SJCRH30 (cell line): ENCODE measurements around the gene PPIP5K1. TPM values are rescaled to one million over a fixed set of nuclear protein-coding genes. Genes with fewer than 3 reads are reported as not detected.

ENCODE experiments used
- DNase-seq, 2 experiments: peaks; one replicate each; pipeline ENCODE4 v3.0.0-alpha.2; 2015 to 2020
- H3K27ac ChIP-seq: fragments of 250-450 bp; sonication (Bioruptor Pico); 2 replicates; pipeline ENCODE4 v1.5.1; 2020; ENCODE audit warnings: mild to moderate bottlenecking, moderate library complexity
- H3K27me3 ChIP-seq: fragments of 250-450 bp; sonication (Bioruptor Pico); 2 replicates; pipeline ENCODE4 v1.5.1; 2020; ENCODE audit warnings: mild to moderate bottlenecking, moderate library complexity
- H3K36me3 ChIP-seq: fragments of 250-450 bp; sonication (Bioruptor Pico); 2 replicates; pipeline ENCODE4 v1.5.1; 2020; ENCODE audit warnings: mild to moderate bottlenecking, moderate library complexity
- H3K4me1 ChIP-seq: fragments of 250-450 bp; sonication (Bioruptor Pico); 2 replicates; pipeline ENCODE4 v1.5.1; 2020; ENCODE audit warnings: mild to moderate bottlenecking, moderate library complexity
- H3K4me3 ChIP-seq: fragments of 250-450 bp; sonication (Bioruptor Pico); 2 replicates; pipeline ENCODE4 v1.5.1; 2020; ENCODE audit warnings: mild to moderate bottlenecking, moderate library complexity
- H3K9me3 ChIP-seq: fragments of 250-450 bp; sonication (Bioruptor Pico); replicated peaks from 2 replicates; pipeline ENCODE4 v1.5.1; 2020; ENCODE audit warnings: mild to moderate bottlenecking, moderate library complexity
- total RNA-seq: library from RNA; depleted of rRNA; stranded (reverse); fragments of >200 nt; shearing (Covaris generic); gene quantifications from 2 replicates; pipeline ENCODE4 v1.2.3, GENCODE V29; 2014

Gene PPIP5K1
- total RNA-seq, 1 experiment from 2014 or later: 14.3 TPM

- H3K4me1 ChIP-seq: peaks cover 40% of the 10 kb centered on the region
Observed at GRCh38 chr15:43517354-43518196, 72.4 kb downstream of the PPIP5K1 start, which contains the start of gene MAP1A. TSS of gene MAP1A (plus strand) at chr15:43517608. CDS start at chr15:43521474, 3,866 bp downstream.

GRCh38 chr15:43516801-43517353, 73.1 kb downstream of the PPIP5K1 start:
- DNase-seq: peak; percentile 64 to 74
- H3K4me1 ChIP-seq: peaks cover 40% of the 10 kb centered on the region
- peak overlapping the region; percentile 65 for H3K4me3 ChIP-seq
- no peaks in the 10 kb centered on the region for H3K27me3 ChIP-seq
- peaks cover 13% of the 10 kb centered on the region for H3K36me3 ChIP-seq
- H3K9me3 ChIP-seq: no peaks in the 10 kb centered on the region
- peak overlapping the region; percentile 86 for H3K27ac ChIP-seq

More at GRCh38 chr15:43517354-43518196, 72.4 kb downstream of the PPIP5K1 start, which contains the start of gene MAP1A:
- DNase-seq: peak; percentile 84 to 85
- H3K27me3 ChIP-seq: no peaks in the 10 kb centered on the region
- H3K27ac ChIP-seq: peak within 1 kb of the TSS; percentile 86
- peak within 1 kb of the TSS; percentile 65 for H3K4me3 ChIP-seq
- H3K36me3 ChIP-seq: peaks cover 20% of the 10 kb centered on the region
- H3K9me3 ChIP-seq: no peaks in the 10 kb centered on the region

DNA sequence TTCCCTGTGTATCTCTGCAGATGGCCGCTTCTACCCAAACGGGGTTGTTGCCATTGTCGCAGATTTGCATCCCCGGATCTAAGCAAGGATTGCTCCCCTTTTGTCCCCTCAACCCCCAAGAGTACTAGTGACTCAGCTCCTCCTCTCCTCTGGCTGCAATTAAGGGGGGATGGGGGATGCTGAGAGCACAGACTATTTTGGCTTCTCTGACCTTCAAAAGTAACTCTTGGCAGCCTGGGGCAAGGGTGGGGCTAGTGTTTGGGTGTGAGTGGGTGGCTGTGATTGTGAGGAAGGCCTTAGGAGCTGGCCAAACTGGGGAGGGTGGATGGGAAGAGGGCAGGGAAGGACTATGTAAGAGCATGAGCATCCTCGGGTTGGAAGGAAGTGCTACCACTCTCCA, 73.8 kb downstream of the PPIP5K1 start:
- Histone ChIP-seq H3K9me3 (no peaks in the 10 kb centered on the region), H3K4me1 (peaks cover 44% of the 10 kb centered on the region), H3K27me3 (no peaks in the 10 kb centered on the region), H3K27ac (peak overlapping the region; percentile 86), H3K4me3 (peak overlapping the region; percentile 65), H3K36me3 (peaks cover 7% of the 10 kb centered on the region)
- DNase-seq: peak in 1 of 2 experiments; percentile 22

- peak; percentile 48 to 55 for DNase-seq
- Histone ChIP-seq H3K9me3 (no peaks in the 10 kb centered on the region), H3K4me1 (peaks cover 44% of the 10 kb centered on the region), H3K4me3 (peak overlapping the region; percentile 65; the same call in 1 of the 2 replicates), H3K36me3 (0 out of 2 replicates have a peak, but pooled peaks cover 2% of the 10 kb centered on the region), H3K27me3 (no peaks in the 10 kb centered on the region), H3K27ac (peak overlapping the region; percentile 86; the same call in 1 of the 2 replicates)
Observed at GRCh38 chr15:43515741-43516140, 74.3 kb downstream of the PPIP5K1 start.

- H3K4me1 ChIP-seq: peaks cover 44% of the 10 kb centered on the region
- H3K27ac ChIP-seq: peak overlapping the region; percentile 54
- DNase-seq: peak; percentile 94 to 95
- H3K9me3 ChIP-seq: no peaks in the 10 kb centered on the region
- no peaks in the 10 kb centered on the region for H3K27me3 ChIP-seq
- no peak overlapping the region for H3K4me3 ChIP-seq
- no peaks in the 10 kb centered on the region for H3K36me3 ChIP-seq
Observed at GRCh38 chr15:43514241-43515057, 75.6 kb downstream of the PPIP5K1 start.

- Histone ChIP-seq H3K9me3 (no peaks in the 10 kb centered on the region), H3K27me3 (no peaks in the 10 kb centered on the region), H3K4me1 (peaks cover 45% of the 10 kb centered on the region), H3K27ac (peak overlapping the region; percentile 54), H3K36me3 (no peaks in the 10 kb centered on the region), H3K4me3 (no peak overlapping the region)
- no peak for DNase-seq
Observed at GRCh38 chr15:43513550-43513949, 76.5 kb downstream of the PPIP5K1 start.

DNA sequence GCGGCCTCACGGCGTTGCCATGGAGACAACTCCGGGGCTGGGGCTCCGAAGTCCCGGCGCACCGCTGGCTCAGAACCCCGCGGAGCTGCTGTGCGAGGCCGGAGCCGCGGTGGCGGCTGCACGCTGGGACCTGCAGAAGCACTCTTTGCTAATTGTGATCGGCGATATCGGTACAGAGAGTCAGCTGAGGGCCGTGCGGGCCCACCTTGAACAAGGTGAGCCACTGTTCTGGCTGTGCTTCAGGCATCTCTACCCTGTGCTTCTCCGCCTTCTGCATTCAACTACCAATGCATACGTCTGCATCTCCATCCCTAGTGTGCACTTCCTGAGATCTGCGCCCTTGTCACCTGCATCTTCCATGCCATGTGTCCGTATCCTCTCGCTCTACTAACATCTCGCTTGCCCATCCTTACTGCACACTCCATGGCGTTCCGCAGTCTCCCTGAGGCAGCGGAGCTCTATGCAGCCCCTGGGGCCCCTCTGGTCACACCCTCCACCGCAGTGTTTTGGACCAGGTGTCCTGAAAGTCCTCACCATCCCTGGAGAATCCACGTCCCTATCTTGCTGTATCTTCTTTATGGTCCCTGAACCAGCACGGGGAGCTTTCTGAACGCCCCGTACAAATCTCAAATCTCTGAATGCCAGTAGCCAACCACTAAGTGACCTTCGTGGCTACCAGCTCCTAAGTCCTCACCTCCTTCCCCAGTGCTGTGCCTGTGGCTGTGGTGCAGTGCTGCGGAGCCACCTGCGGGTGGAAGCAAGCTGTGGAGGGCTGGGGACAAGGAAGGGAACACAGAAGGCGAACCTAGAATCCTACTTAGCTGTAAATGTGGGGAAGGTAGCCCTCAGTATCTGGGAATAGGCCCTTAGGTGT, 78.8 kb downstream of the PPIP5K1 start:
- peak; percentile 45 to 47 for DNase-seq
- Histone ChIP-seq H3K27ac (no peak overlapping the region), H3K4me3 (peak overlapping the region; percentile 60), H3K36me3 (no peaks in the 10 kb centered on the region), H3K27me3 (no peaks in the 10 kb centered on the region), H3K9me3 (no peaks in the 10 kb centered on the region), H3K4me1 (peaks cover 45% of the 10 kb centered on the region)

DNA sequence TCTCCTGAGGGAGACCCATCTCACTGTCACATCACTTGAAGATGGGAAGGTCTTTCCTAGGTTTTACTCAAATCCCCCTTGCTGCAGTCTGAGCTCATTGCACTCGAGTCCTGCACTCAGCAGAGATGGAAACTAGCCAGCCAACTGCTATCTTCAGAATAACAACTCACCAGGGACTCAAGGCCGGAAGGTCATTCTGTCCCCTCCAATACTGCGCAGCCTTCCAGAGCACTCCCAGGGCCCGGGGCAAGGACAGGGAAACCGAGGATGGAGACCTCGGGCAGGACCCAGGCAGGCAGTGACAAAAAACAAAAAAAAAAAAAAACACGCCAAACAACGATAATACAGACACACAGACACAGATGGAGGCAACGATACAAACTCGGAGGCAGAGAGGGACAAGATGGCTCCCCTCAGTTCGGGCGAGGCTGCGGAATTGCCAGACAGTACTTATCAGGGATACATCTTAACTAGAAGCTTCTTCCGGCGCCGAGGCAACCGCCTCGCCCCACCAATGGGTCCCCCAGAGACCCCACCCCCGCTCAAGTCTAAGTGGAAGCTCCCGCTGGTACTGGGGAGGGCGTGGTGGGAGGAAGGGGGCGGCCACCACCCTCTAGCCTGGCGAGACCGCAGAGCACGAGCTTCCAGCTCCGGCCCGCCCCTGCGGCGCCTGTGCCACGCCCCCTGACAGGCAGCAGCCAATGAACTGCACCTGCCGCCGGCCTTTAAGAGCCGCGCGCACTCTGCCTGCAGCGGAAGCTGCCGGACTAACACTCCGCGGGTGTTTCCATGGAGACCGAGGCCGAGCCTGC, 79.6 kb downstream of the PPIP5K1 start:
- Histone ChIP-seq H3K9me3 (no peaks in the 10 kb centered on the region), H3K36me3 (no peaks in the 10 kb centered on the region), H3K4me1 (peaks cover 42% of the 10 kb centered on the region), H3K27me3 (no peaks in the 10 kb centered on the region), H3K27ac (peak overlapping the region; percentile 70), H3K4me3 (peak overlapping the region; percentile 60)
- peak; percentile 99 for DNase-seq

DNA sequence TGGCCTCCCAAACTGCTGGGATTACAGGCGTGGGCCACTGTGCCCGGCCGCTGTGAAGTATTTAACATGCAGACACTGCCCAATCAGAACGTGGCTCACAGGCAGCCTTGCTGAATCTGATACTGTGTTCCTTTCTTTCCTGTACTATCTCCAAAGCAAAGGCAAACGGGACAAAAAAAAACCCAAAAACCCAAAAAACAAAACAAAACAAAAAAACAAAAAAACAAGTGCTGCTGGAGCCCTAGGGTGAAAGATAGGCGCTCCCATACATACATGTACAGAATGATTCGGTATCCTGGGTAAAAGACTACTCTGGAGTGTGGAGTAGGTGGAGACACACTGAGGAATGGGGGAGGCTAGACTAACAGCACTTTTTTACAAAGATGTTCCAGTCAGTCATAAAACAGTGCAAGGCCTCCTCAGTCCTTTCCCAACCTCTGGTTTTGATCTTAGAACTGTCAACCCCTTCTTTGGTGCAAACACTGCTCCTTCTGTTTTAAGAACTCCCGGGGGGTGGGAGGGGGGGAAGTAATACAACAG, 80.3 kb downstream of the PPIP5K1 start:
- Histone ChIP-seq H3K4me1 (peaks cover 42% of the 10 kb centered on the region), H3K4me3 (peak overlapping the region; percentile 60), H3K27me3 (no peaks in the 10 kb centered on the region), H3K9me3 (no peaks in the 10 kb centered on the region), H3K36me3 (no peaks in the 10 kb centered on the region), H3K27ac (peak overlapping the region; percentile 70)
- peak; percentile 45 to 67 for DNase-seq

GRCh38 chr15:43508991-43509659, 80.9 kb downstream of the PPIP5K1 start:
- no peaks in the 10 kb centered on the region for H3K36me3 ChIP-seq
- DNase-seq: peak in 1 of 2 experiments; percentile 21
- H3K4me3 ChIP-seq: peak overlapping the region; percentile 60
- H3K9me3 ChIP-seq: no peaks in the 10 kb centered on the region
- peaks cover 38% of the 10 kb centered on the region for H3K4me1 ChIP-seq
- peak overlapping the region; percentile 70 for H3K27ac ChIP-seq
- no peaks in the 10 kb centered on the region for H3K27me3 ChIP-seq

DNA sequence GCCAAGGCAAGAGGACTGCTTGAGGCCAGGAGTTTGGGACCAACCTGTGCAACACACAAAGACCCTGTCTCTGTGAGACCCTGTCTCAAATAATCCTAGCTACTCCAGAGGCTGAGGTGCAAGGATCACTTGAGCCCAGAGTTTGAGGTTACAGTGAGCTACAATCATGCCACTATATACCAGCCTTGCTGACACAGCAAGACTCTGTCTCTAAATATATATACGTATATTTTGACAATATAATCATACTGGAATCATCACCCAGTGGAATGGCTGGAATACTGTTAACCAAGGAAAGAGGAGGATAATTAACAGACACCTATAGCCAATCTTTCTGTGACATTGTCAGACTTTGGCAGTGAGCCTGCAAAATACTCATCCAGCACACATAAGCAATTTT, 81.6 kb downstream of the PPIP5K1 start:
- Histone ChIP-seq H3K4me3 (no peak overlapping the region), H3K4me1 (peaks cover 32% of the 10 kb centered on the region), H3K27ac (no peak overlapping the region), H3K9me3 (no peaks in the 10 kb centered on the region), H3K36me3 (no peaks in the 10 kb centered on the region), H3K27me3 (no peaks in the 10 kb centered on the region)
- no peak for DNase-seq

GRCh38 chr15:43505738-43506137, 84.3 kb downstream of the PPIP5K1 start:
- Histone ChIP-seq H3K36me3 (no peaks in the 10 kb centered on the region), H3K4me3 (no peak overlapping the region), H3K27me3 (no peaks in the 10 kb centered on the region), H3K9me3 (no peaks in the 10 kb centered on the region), H3K4me1 (peaks cover 26% of the 10 kb centered on the region), H3K27ac (peak overlapping the region; percentile 43)
- DNase-seq: peak; percentile 91 to 97
